ENCODE results near the gene DCST1. TPM values are rescaled to one million over a fixed set of nuclear protein-coding genes. Genes with fewer than 3 reads are reported as not detected.

DCST1 gene
- total RNA-seq, 2 experiments from 2014 or later = not detected

- peak overlapping the region; percentile 79; the same call in 1 of the 2 replicates for H3K4me2 ChIP-seq (ENCODE audit: low read length)
- intact Hi-C loops (cut with micrococcal nuclease; ENCODE audit: unreplicated experiment) = no loop called here
- H3K9me3 ChIP-seq (ENCODE audit: low read length) = no peaks in the 10 kb centered on the region
- no peak overlapping the region for H3K27ac ChIP-seq (ENCODE audit: low read depth, low read length, poor library complexity, severe bottlenecking)
- no TSS peak for BruUV-seq (replicated peaks)
- H3K36me3 ChIP-seq (ENCODE audit: insufficient read depth, low read length) = no peaks in the 10 kb centered on the region
- H2AFZ ChIP-seq (ENCODE audit: low read length) = no peak overlapping the region
- peaks cover 64% of the 10 kb centered on the region for H3K4me1 ChIP-seq (ENCODE audit: insufficient read depth, low read length, poor library complexity, severe bottlenecking)
- no peaks in the 10 kb centered on the region for H3K9me2 ChIP-seq (ENCODE audit: insufficient read depth, low read length)
- no peaks in the 10 kb centered on the region for H4K20me1 ChIP-seq (ENCODE audit: insufficient read depth, low read length)
- ChIA-PET CTCF (ENCODE audit: unreplicated experiment) (no interaction called here), POLR2A (interaction anchor here (0.7 kb wide), 1 partner anchor 17 kb away, joined by 4 read pairs; no protein-coding TSS in a partner anchor)
- DNase-seq (ENCODE audit: low spot score) = no peak
- no peak overlapping the region for H3K4me3 ChIP-seq (ENCODE audit: low read depth, low read length, poor library complexity, severe bottlenecking)
- TF ChIP-seq EZH2phosphoT487 (IDR thresholded peaks at IDR 0.05; ENCODE audit: borderline replicate concordance, low read depth, low read length) (no peak; the same call in 1 of the 2 replicates), CTCF (conservative IDR thresholded peaks at IDR 0.05; ENCODE audit: low read length) (no peak)
- H3K79me2 ChIP-seq (ENCODE audit: insufficient read depth, low read depth, low read length) = no peaks in the 10 kb centered on the region
Observed at GRCh38 chr1:155081472-155082300, 48.1 kb downstream of the DCST1 start.

GRCh38 chr1:155082301-155083051 lies 48.9 kb downstream of the DCST1 start:
- H2AFZ ChIP-seq (ENCODE audit: low read length) = no peak overlapping the region
- ChIA-PET POLR2A (no interaction called here), CTCF (ENCODE audit: unreplicated experiment) (no interaction called here)
- no peaks in the 10 kb centered on the region for H3K36me3 ChIP-seq (ENCODE audit: insufficient read depth, low read length)
- no peaks in the 10 kb centered on the region for H3K9me3 ChIP-seq (ENCODE audit: low read length)
- H3K9me2 ChIP-seq (ENCODE audit: insufficient read depth, low read length) = no peaks in the 10 kb centered on the region
- intact Hi-C loops (cut with micrococcal nuclease; ENCODE audit: unreplicated experiment) = loop anchor here (1.0 kb wide), 1 partner anchor 523 kb away; no protein-coding TSS in a partner anchor
- H3K27ac ChIP-seq (ENCODE audit: low read depth, low read length, poor library complexity, severe bottlenecking) = no peak overlapping the region
- TF ChIP-seq CTCF (conservative IDR thresholded peaks at IDR 0.05; ENCODE audit: low read length) (no peak), EZH2phosphoT487 (IDR thresholded peaks at IDR 0.05; ENCODE audit: borderline replicate concordance, low read depth, low read length) (peak; percentile 98)
- no peaks in the 10 kb centered on the region for H4K20me1 ChIP-seq (ENCODE audit: insufficient read depth, low read length)
- no TSS peak for BruUV-seq (replicated peaks)
- H3K79me2 ChIP-seq (ENCODE audit: insufficient read depth, low read depth, low read length) = no peaks in the 10 kb centered on the region
- peaks cover 64% of the 10 kb centered on the region for H3K4me1 ChIP-seq (ENCODE audit: insufficient read depth, low read length, poor library complexity, severe bottlenecking)
- DNase-seq (ENCODE audit: low spot score) = no peak
- peak overlapping the region; percentile 13; the same call in 1 of the 2 replicates for H3K4me2 ChIP-seq (ENCODE audit: low read length)
- H3K4me3 ChIP-seq (ENCODE audit: low read depth, low read length, poor library complexity, severe bottlenecking) = no peak overlapping the region
